Prostate gland (tissue), 2 donors: ENCODE data around the gene ATG101.

Experiments used
- POLR2A ChIP-seq: fragments of 450-650 bp; IDR thresholded peaks from one replicate; pipeline ENCODE4 v1.6.1; 2016; ENCODE audit warnings: antibody characterized with exemption, mild to moderate bottlenecking
- POLR2AphosphoS5 ChIP-seq: sonication (generic); formaldehyde crosslinking; IDR thresholded peaks from one replicate; pipeline ENCODE4 v1.6.1; 2017; ENCODE audit warnings: antibody characterized with exemption
- TF ChIP-seq, protein P1 (sequence below), 4 experiments: fragments of 200-600 bp in 2 of 4; fragments of 450-650 bp in 2 of 4; sonication (generic) in 2 of 4; IDR thresholded peaks; 1 replicate in 3 of 4; 2 replicates in 1 of 4; pipeline ENCODE4 v1.5.1; 2016 to 2019; ENCODE audit warnings: antibody characterized with exemption in 4 of 4, mild to moderate bottlenecking in 2 of 4, moderate library complexity in 2 of 4

DNA sequence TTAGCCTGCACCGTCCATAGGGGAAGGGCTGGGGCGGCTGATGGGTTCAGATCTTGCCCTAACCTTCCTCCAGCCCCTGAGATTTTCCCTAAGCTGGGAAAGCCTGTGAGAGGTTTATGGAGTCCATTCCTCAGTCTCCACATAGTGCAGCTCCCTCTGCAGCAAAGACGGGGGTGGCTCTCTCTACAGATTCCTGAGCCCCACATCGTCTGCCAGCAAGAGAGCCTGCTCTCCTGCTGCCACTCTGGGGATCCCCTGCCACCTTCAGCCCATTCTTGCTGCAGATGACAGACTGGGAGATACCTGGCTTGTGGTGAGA lies 12.8 kb downstream of the ATG101 start:
- TF ChIP-seq POLR2A (no peak), POLR2AphosphoS5 (no peak)
- TF ChIP-seq, protein P1, sequence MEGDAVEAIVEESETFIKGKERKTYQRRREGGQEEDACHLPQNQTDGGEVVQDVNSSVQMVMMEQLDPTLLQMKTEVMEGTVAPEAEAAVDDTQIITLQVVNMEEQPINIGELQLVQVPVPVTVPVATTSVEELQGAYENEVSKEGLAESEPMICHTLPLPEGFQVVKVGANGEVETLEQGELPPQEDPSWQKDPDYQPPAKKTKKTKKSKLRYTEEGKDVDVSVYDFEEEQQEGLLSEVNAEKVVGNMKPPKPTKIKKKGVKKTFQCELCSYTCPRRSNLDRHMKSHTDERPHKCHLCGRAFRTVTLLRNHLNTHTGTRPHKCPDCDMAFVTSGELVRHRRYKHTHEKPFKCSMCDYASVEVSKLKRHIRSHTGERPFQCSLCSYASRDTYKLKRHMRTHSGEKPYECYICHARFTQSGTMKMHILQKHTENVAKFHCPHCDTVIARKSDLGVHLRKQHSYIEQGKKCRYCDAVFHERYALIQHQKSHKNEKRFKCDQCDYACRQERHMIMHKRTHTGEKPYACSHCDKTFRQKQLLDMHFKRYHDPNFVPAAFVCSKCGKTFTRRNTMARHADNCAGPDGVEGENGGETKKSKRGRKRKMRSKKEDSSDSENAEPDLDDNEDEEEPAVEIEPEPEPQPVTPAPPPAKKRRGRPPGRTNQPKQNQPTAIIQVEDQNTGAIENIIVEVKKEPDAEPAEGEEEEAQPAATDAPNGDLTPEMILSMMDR (IDR thresholded peaks at IDR 0.05): no peak
